ENCODE results near the gene PODNL1.
"Not testable (repeated sequence)": the region's sequence is repeated elsewhere in the genome, so short reads cannot be mapped to it uniquely, and the experiment has no call there.

The PODNL1 gene

DNA sequence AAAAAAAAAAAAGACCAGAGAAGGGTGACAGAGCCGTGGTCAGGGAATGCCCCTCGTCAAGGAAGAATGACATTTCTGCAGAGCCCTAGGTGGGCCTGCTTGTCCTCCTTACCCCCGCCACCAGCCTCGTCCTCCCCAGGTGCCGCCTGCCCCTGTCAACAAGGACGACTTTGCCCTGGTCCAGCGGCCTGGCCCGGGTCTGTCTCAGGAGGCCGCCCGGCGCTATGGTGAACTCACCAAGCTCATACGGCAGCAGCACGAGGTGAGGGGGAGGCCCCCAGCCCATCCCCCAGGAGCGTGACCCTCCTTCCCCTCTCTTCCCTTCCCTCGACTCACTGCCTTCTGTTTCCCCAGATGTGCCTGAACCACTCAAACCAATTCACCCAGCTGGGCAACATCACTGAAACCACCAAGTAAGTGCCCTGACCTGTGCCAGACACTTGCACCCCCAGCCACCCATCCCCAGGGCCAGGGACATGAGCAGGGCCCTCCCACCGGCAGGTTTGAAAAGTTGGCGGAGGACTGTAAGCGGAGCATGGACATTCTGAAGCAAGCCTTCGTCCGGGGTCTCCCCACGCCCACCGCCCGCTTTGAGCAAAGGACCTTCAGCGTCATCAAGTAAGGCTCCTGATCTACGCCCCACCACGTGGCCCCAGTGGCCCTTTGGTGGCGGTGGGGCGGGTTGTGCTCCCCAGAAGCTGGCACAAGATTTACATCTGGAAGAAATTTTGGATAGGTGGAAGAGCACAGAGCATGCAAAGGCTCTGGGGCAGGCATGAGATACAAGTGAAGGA is 14.8 kb downstream of the PODNL1 start:
- DNase-seq, result no peak

DNA sequence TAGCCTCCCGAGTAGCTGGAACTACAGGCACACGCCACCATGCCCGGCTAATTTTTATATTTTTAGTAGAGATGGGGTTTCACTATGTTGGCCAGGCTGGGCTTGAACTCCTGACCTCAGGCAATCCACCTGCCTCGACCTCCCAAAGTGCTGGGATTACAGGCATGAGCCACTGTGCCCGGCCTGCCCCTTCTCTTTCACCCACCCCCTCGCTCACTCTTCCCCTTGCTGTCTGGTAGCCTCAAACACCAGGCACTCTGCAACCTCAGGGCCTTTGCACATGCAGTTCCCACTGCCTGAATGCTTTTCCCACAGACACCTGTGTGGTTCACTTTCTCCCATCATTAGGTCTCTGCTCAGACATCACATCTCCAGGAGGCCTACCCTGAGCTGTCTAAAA is 16.1 kb downstream of the PODNL1 start:
- DNase-seq, result not testable (repeated sequence)

DNA sequence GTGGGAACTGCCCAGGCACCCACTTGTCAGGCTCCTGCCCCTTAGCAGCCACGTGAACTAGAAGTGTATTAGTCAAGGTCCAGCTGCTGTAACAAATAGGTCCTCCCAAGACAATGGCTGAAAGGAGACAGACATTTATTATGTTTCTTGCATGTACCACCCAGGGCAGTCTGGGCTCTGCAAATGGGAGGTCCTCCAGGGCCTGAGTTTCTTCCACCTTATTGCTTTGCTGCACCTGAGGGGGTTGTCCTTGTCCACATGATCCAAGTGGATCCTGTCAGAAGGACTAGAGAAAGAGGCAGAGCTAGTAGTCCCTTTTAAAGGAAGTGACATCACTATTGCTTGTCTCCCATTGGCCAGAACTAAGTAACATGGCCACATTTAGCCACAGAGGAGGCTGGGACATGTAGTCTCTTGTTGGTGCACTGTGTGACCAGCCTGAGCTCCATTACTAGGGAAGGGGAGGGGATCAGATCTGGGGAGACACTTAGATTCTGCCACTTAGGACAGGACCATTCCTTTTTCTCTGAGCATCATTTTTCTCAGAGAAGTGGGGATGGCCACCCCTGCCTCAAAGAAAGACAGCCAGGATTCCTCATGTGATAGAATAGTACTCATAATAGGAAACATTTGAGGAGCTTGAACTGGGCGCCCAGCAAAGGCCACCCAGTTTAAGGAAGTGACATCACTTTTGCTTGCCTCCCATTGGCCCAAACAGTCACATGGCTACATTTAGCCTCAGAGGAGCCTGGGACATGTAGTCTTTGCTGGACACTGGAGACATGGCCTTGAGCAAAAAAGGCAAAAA is 17.1 kb downstream of the PODNL1 start:
- peak; percentile 64 to 73 for DNase-seq

DNA sequence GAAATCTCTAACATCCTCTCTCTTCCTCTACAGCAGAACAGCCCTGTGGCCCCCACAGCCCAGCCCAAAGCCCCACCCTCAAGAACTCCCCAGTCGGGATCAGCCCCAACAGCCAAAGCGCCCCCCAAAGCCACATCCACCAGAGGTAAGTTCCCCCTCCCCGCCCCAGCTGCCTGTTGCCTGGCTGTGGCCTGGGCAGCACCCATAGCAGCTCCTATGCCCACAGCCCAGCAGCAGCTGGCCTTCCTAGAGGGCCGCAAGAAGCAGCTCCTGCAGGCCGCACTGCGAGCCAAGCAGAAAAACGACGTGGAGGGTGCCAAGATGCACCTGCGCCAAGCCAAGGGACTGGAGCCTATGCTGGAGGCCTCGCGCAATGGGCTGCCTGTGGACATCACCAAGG is 17.7 kb downstream of the PODNL1 start:
- no peak for DNase-seq

DNA sequence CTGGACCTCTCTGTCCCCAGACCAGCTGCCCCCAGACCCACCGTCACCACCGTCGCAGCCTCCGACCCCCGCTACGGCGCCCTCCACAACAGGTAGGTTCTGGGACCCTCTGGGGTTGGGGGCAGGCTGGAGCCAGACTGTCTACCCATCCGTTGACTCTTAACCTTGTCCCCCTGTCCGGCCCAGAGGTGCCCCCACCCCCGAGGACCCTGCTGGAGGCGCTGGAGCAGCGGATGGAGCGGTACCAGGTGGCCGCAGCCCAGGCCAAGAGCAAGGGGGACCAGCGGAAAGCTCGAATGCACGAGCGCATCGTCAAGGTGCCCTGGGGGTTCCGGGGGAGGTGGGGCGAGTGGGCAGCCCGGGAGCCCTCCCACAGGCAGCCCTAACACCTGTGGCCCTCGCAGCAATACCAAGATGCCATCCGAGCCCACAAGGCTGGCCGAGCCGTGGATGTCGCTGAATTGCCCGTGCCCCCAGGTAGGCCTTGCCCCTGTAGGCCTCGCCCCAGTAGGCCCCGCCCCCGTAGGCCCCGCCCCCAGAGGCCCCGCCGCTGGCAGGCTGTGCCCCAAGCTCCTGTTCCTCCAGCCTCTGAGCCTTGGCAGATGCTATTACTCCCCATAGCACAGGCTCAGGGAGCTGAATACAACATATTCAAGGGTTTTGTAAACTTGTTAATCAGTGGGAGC is 19.3 kb downstream of the PODNL1 start:
- DNase-seq, result no peak

DNA sequence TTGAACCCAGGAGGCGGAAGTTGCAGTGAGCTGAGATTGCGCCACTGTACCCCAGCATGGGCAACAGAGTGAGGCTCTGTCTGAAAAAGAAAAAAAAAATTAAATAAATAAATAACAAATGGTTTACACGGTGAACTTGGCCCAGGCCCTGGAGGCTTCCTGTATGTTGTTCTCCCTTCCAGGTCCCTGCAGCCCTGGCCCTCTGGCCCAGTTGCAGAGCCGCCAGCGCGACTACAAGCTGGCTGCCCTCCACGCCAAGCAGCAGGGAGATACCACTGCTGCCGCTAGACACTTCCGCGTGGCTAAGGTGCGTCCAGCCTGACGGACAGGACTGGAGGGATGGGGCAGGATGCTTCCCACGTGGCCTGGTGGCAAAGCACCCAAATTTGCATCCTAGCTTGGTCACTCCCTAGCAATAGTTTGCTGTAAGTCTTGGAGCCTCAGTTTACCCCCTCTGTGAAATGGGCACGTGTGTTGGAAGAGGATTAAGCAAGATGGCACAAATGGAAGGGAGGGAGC is 20.3 kb downstream of the PODNL1 start:
- DNase-seq, result no peak

DNA sequence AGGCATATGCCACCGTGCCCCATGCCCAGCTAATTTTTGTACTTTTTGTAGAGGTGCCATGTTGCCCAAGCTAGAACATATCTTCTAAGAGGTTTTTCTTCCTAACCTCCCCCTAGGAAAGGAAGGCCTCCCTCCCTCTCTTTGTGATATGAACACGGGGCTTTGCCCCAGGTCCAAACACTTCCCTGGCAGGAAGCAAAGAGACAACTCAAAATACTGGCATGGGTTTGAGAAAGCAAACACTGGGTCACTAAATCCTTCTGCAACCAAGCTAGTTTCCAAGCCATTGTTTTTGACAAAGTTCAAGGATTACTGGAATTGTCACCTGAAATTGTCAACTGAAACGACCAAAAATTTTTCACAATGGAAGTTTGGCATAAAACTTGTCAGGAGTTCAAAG is 23.4 kb downstream of the PODNL1 start:
- DNase-seq, result no peak

DNA sequence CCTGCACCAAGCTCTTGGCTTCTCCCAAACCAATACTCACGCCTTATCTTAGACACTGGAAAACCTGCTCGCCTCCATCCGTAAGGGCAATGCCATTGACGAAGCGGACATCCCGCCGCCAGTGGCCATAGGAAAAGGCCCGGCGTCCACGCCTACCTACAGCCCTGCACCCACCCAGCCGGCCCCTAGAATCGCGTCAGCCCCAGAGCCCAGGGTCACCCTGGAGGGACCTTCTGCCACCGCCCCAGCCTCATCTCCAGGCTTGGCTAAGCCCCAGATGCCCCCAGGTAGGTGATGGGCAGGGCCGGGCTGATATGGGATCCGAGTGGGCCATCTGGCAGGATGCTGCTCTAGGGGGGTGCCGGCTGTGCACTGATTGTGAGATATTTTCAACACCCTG is 24.9 kb downstream of the PODNL1 start:
- no peak for DNase-seq

DNA sequence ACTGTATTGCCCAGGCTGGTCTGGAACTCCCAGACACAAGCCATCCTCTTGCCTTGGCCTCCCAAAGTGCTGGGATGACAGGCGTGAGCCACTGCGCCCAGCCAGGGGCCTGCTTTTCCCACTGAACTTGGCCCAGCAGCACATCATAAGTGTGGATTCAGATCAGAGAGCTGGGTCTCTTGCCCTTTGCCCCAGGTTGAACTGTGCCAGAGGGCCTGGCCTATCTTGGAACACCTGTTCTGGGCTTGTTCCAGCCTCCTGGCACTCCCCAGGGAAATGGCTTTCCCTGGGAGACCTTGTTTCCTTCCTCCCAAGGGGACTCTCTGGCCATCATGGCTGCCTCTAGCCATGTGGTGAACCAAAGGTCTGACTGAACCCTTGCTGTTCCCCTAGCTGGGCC is 28.8 kb downstream of the PODNL1 start:
- no peak for DNase-seq

DNA sequence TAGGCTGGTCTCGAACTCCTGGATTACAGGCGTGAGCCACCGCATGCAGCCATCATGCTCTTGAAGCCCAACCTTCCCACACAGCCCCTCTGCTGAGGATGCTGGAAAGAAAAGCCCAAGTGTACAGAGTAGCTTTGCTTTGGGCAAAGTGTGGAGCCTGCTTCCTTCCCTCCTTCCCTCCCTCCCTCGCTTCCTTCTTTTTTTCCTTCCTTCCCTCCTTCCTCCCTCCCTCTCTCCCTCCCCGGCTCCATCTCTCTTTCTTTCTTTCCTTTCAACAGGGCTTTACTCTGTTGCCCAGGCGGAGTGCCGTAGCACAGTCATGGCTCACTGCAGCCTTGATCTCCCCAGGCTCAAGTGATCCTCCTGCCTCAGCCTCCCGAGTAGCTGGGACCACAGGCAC is 29.5 kb downstream of the PODNL1 start:
- no peak for DNase-seq

DNA sequence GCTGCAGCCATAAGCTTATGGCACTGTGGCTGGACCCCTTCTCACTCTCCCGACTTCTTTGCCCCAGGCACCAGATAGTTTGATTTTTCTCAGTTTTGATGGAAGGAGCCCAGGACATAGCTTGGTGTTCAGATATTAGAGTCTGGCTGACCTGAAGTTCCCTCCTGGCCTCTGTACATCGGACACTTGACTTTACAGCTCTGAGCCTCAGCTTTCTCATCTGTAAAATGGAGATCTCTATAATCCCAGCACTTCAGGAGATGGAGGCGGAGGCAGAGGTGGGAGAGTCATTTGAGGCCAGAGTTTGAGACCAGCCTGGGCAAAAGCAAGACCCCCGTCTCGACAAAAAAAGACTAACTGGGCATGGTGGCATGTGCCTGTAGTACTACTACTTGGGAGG is 31.3 kb downstream of the PODNL1 start:
- no peak for DNase-seq

DNA sequence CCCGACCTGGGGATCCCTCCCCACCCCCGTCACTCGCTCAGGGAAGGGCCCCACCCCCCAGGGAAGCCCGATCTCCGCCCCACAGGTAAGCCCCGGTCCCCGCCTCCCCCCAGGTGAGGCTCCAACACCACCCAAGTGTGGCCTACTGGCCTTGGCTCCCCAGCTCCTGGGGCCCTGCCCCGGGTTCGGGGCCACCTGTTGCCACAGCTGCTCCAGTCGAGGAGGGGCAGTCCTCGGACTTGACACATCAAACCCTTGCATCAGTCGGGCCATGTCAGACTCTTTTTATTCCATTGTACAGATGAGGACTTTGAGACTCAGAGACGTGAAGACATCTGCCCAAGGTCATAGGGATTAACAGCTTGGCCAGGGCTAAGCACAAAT is 31.7 kb downstream of the PODNL1 start:
- DNase-seq, result peak in 1 of 2 experiments; percentile 21

DNA sequence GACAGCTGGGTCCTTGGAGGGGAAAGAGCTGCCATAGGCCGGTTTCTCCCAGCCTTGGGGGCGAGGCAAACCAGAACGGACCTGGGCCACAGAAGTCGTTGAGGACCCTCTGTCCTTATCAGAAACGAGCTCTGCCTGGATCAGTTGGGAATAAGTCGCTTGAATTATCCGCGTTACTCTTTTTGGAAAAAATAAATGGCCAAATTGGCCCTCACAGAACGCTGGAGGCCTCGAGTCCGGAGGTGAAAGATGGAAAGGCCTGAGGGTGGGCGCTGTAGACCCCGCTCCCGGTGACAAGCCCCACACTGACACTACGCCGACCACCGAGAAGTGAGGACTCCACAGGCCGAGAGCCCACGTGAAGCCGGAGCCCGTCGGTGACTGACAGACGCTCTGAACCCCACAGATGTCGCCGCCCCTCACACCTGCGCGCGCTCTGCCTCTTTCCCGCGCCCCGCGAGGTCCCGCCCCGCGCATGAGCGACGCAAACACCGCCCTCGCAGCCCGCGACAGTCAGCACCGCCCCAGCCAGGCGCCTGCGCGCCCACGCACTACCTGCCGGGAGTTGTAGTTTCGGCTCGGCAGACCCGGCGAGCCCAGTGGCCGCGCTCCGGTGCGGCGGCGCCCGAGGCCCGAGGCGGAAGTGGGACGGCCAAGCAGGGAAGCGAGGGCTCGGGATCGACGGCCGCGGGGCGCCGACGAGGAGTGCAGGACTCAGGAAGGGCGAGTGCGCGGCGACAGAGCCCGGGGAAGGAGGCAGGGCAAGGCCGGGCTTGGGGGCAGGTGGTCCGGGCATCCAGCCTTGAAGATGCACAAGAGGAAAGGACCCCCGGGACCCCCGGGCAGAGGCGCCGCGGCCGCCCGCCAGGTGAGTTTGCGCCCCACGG is 32.3 kb downstream of the PODNL1 start, which contains the start of the genes BRME1 and CC2D1A:
Gene BRME1, minus strand, starts transcription at position 484 of the 887 bp plus-strand sequence. CDS start 1,225 bp downstream, outside the sequence.
Gene CC2D1A, plus strand, starts transcription at position 568 of the 887 bp plus-strand sequence. Its CDS starts 241 bp downstream, at position 809.
- peak; percentile 74 to 94 for DNase-seq

DNA sequence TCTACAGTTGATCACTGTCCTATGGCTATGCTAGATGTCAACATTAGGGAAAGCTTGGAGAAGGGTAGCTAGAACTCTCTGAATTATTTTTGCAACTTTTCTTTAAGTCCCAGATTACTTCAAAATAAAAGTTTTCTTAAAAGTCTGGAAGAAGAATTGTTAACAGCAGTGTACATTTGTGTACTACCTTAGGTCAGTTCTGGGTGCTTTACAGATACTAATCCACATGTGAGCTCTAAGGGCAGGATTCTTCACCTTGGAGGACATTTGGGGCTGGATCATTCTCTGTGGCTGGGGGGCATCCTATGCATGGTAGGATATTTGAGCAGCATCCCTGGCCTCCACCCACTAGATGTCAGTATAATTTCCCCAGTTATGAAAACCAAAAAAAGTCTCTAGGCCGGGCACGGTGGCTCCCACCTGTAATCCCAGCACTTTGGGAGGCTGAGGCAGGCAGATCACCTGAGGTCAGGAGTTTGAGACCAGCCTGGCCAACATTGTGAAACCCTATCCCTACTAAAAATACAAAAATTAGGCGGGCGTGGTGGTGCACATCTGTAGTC is 35.1 kb downstream of the PODNL1 start:
- peak in 1 of 2 experiments; percentile 55 for DNase-seq

DNA sequence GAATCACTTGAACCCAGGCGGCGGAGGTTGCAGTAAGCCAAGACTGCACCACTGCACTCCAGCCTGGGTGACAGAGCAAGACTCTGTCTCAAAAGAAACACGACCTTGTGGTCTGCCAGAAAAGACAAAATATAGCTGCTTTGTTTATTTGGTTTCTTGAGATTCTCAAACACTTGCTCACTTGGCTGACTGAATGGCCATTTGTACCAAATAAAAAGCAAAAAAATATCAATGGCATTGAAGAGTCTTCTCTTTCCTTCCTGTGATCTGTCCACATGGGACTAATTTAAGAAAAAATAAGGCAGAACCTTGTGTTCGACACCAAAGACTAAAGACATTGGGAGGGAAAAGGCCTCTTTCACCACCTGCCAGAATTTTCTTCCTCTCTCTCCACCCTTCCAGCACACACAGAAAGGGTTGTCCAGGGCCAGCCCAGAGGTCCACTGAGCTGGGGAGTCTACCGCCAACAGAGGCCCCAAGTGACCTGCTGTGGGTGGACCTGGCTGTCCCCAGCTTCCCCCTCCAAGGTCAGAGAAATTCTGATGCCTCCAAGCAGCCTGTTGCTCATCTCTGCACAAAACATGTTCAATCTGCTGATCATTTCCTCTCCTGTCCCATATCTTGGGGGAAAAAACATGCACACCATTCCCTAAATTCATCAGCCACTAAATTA is 38.2 kb downstream of the PODNL1 start:
- DNase-seq, result no peak

DNA sequence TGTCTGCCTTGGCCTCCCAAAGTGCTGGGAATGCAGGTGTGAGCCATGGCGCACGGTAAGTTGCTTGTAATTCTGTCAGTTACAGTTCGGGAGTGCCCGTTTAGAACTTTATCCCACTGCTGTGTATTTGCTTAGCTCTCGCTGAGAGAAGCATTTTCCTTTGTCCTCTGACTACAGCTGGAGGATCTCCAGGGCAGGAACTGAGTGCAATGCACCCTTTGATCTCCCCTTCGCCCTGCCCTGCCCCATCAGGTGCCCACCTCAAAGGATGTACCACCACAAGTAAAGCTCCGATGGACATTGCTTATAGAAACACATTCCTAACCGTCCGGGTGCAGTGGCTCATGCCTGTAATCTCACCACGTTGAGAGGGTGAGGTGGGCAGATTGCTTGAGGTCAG is 38.8 kb downstream of the PODNL1 start:
- no peak for DNase-seq

DNA sequence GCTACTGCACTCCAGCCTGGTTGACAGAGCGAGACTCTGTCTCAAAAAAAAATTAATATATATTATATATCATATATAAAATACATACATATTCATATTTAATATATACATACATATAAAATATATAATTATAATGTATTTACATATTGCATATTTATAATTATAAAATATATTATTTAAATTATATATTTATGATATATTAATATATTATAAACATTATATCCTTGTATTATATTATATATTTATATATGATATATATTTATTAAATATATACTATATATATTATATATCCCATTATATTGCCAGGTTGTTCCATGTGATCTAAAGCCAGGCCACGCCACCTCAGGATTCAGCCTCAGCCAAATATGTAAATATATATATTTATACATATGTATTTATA is 42.0 kb downstream of the PODNL1 start:
- DNase-seq, result no peak

DNA sequence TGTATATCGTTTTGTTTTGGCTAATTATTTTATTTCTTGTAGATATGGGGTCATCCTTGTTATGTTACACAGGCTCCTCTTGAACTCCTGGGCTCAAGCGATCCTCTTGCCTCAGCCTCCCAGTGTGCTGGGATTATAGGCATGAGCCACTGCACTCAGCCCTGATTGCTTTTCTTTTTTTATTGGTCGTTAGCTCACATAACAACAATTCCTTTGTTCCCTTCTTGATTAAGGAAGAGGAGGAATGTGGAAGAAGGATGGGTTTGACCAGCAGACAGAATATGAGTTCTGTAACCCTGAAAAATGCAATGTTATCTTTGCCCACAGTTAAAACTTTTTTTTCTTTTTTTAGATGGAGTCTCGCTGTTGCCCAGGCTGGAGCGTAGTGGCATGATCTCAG is 43.7 kb downstream of the PODNL1 start:
- no peak for DNase-seq

DNA sequence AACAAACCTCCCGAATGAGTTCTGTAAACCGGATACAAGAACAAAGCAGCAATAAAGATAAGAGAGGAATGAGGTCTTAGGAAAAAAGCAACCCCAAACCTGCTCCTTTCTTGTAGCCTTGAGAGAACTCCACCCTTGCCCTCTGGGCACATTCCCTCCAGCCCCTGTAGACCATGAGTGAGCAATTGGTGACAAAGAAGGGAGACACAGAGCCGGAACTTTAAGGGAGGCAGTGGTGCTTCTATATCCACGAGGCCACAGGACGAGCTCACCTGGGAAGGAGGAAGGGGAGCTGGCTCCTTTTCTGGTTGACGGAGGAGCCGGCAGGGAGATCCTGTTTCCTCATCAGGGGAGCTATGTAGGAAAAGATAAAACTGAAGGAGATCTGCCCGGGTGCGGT is 45.3 kb downstream of the PODNL1 start:
- DNase-seq, result no peak

DNA sequence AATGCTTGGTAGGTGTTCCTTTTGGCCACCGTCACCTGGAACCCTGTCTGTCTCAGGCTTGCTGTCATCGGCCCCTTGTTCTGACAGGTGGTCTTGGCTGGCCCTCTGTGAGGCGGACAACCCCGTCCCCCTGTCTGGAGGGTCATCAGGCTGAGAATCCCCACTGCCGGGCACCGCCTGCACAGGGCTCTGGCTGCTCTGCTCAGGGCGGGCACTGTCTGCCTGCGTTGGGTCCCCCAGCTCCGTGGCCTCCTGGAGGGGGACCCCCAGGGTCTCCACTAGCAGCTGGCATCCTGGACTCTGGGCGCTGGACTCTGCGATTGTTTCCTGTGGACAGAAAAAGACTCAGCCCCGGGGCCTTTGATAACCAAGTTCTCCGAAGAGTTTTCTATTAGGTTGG is 48.1 kb downstream of the PODNL1 start:
- no peak for DNase-seq

DNA sequence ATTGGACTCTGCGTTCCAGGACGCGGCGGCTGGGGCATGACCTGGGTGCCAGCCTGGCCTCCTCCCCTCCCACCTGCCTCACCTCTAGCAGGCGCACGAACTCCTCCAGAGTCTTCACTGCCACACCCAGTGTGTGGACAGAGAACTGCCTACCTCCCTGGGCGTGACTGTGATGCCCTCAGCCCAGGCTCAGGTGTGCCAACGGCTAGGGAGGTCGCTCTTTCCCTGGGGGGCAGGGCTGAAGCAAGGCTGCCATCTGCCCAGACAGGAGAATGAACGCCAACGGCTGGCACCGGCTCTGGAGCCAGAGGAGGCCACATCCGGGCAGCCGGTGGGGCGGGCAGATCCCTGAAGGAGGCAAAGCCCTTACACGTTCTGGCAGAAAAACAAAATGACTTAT is 49.9 kb downstream of the PODNL1 start:
- DNase-seq, result peak; percentile 17 to 49
